ENCODE results near the gene SLC22A3. TPM values are rescaled to one million over a fixed set of nuclear protein-coding genes. Genes with fewer than 3 reads are reported as not detected.

SLC22A3 gene
- total and polyA plus RNA-seq, 2 of the 4 experiments (the other 2 are of a cell fraction), result not detected

GRCh38 chr6:160424256-160424655, 76.1 kb downstream of the SLC22A3 start:
- no peak for ATAC-seq (ENCODE audit: low read depth)
- no peak overlapping the region for H2AFZ ChIP-seq (replicated peaks; ENCODE audit: low read length, poor library complexity)
- ChIA-PET CTCF (no interaction called here), POLR2A (ENCODE audit: unreplicated experiment) (no interaction called here)
- 0 out of 2 replicates have a peak, but pooled peaks cover 2% of the 10 kb centered on the region for H3K9me3 ChIP-seq (ENCODE audit: control insufficient read depth, insufficient read depth, low read length)
- H3K79me1 ChIP-seq (ENCODE audit: low read depth in 1 of 2, low read length in 2 of 2), result no peaks in the 10 kb centered on the region
- no peak overlapping the region for H2AK9ac ChIP-seq (replicated peaks; ENCODE audit: low read depth, low read length, poor library complexity)
- in situ Hi-C loops (cut with MboI; ENCODE audit: low sequenced_read_pairs) (no loop called here), dilution Hi-C loops (cut with HindIII; ENCODE audit: low sequenced_read_pairs, unreplicated experiment) (no loop called here), intact Hi-C loops (cut with micrococcal nuclease) (no loop called here)
- no peak overlapping the region for H2BK15ac ChIP-seq (ENCODE audit: low read depth, low read length)
- no peak overlapping the region for H4K5ac ChIP-seq (ENCODE audit: low read depth, low read length)
- H2BK20ac ChIP-seq (ENCODE audit: low read depth, low read length), result no peak overlapping the region
- no peak overlapping the region for H3K9ac ChIP-seq (ENCODE audit: low read depth, low read length)
- no peak overlapping the region for H3K4me3 ChIP-seq (ENCODE audit: insufficient read depth, low read depth, low read length)
- H3K18ac ChIP-seq (ENCODE audit: low read depth, low read length), result no peak overlapping the region
- BruUV-seq (replicated peaks), result no TSS peak
- DNase-seq, result no peak
- H4K20me1 ChIP-seq (ENCODE audit: insufficient read depth, low read length), result no peaks in the 10 kb centered on the region
- no peak overlapping the region for H3K56ac ChIP-seq (ENCODE audit: extremely low read depth, insufficient read depth, low read length)
- no peak overlapping the region for H2BK5ac ChIP-seq (ENCODE audit: low read depth, low read length, poor library complexity, severe bottlenecking)
- H4K8ac ChIP-seq (ENCODE audit: low read depth in 2 of 2, low read length in 2 of 2), result no peak overlapping the region
- no peaks in the 10 kb centered on the region for H3K4me1 ChIP-seq (ENCODE audit: control insufficient read depth, insufficient read depth, low read length)
- no peaks in the 10 kb centered on the region for H3K36me3 ChIP-seq (ENCODE audit: control insufficient read depth, insufficient read depth, low read length)
- H3K14ac ChIP-seq (replicated peaks; ENCODE audit: low read depth, low read length), result no peak overlapping the region
- no peak overlapping the region for H3K27ac ChIP-seq (ENCODE audit: insufficient read depth, low read length)
- no peak overlapping the region for H4K91ac ChIP-seq (ENCODE audit: insufficient read depth, low read depth, low read length)
- no peak overlapping the region for H3K4me2 ChIP-seq (ENCODE audit: low read depth, low read length)
- no peaks in the 10 kb centered on the region for H3K27me3 ChIP-seq (ENCODE audit: control insufficient read depth, insufficient read depth, low read length)
- H2AK5ac ChIP-seq (ENCODE audit: low read depth, low read length), result no peak overlapping the region
- H2BK120ac ChIP-seq (ENCODE audit: low read depth, low read length), result no peak overlapping the region
- TF ChIP-seq RAD21 (IDR thresholded peaks at IDR 0.05; ENCODE audit: low read length) (no peak), CHD1 (IDR thresholded peaks at IDR 0.05; ENCODE audit: low read depth, low read length) (no peak), MAFK (IDR thresholded peaks at IDR 0.05; ENCODE audit: low read depth, low read length) (no peak), FOS (IDR thresholded peaks at IDR 0.05; ENCODE audit: low read depth, low read length) (no peak), POLR2A (IDR thresholded peaks at IDR 0.05; ENCODE audit: low read depth, low read length) (no peak), USF2 (IDR thresholded peaks at IDR 0.05; ENCODE audit: low read depth, low read length) (no peak), SMC3 (IDR thresholded peaks at IDR 0.05; ENCODE audit: low read depth, low read length) (no peak), CTCF (conservative IDR thresholded peaks at IDR 0.05; ENCODE audit: low read depth, low read length) (no peak), RFX5 (IDR thresholded peaks at IDR 0.05; ENCODE audit: low read depth, low read length) (no peak), BHLHE40 (IDR thresholded peaks at IDR 0.05; ENCODE audit: low read depth, low read length) (no peak), NFE2L2 (IDR thresholded peaks at IDR 0.05; ENCODE audit: low read depth, low read length) (no peak), MAZ (IDR thresholded peaks at IDR 0.05; ENCODE audit: borderline replicate concordance, low read depth, low read length) (no peak), RCOR1 (IDR thresholded peaks at IDR 0.05; ENCODE audit: insufficient replicate concordance, low read length) (no peak), CEBPB (IDR thresholded peaks at IDR 0.05; ENCODE audit: low read depth, low read length) (no peak), MXI1 (IDR thresholded peaks at IDR 0.05; ENCODE audit: borderline replicate concordance, low read depth, low read length) (no peak)
- TF ChIP-seq, protein P1, sequence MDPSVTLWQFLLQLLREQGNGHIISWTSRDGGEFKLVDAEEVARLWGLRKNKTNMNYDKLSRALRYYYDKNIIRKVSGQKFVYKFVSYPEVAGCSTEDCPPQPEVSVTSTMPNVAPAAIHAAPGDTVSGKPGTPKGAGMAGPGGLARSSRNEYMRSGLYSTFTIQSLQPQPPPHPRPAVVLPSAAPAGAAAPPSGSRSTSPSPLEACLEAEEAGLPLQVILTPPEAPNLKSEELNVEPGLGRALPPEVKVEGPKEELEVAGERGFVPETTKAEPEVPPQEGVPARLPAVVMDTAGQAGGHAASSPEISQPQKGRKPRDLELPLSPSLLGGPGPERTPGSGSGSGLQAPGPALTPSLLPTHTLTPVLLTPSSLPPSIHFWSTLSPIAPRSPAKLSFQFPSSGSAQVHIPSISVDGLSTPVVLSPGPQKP (IDR thresholded peaks at IDR 0.05; ENCODE audit: borderline replicate concordance, low read depth, low read length), result no peak
- no peaks in the 10 kb centered on the region for H3K9me1 ChIP-seq (ENCODE audit: insufficient read depth, low read length)
- H3K4ac ChIP-seq (ENCODE audit: low read depth, low read length), result no peak overlapping the region
- H3K23ac ChIP-seq (ENCODE audit: low read depth, low read length), result no peak overlapping the region
